IMR-90 (cell line): ENCODE results near the gene KCTD4. TPM values are rescaled to one million over a fixed set of nuclear protein-coding genes. Genes with fewer than 3 reads are reported as not detected.
"Not testable (repeated sequence)": the region's sequence is repeated elsewhere in the genome, so short reads cannot be mapped to it uniquely, and the experiment has no call there.

Experiments
- ATAC-seq: fragments of 200-7000 bp; cut with Tn5 transposase; 2 replicates; pipeline ENCODE4 v1.9.1; 2020; ENCODE audit warnings: low read depth, mild to moderate bottlenecking, moderate library complexity
- BruUV-seq: library from RNA; stranded (reverse); fragments of 400-500 nt; replicated peaks from 2 replicates; lab custom pipeline; 2021; lab: Mats Ljungman, UMichigan
- CTCF ChIA-PET: fragments of 300-600 bp; formaldehyde crosslinking; extraction: SDS; loops from one replicate; lab custom pipeline; 2021; ENCODE audit warnings: antibody characterized with exemption; lab: Yijun Ruan, JAX
- POLR2A ChIA-PET: fragments of 300-600 bp; sonication (Branson Sonifier 250); formaldehyde crosslinking; loops from one replicate; lab custom pipeline; 2022; ENCODE audit warnings: antibody characterized with exemption; ENCODE audit not compliant: unreplicated experiment; lab: Charles Lee
- DNase-seq: peaks from one replicate; pipeline ENCODE4 v3.0.0; 2013
- H2AFZ ChIP-seq: replicated peaks from 2 replicates; pipeline ENCODE3; 2013; ENCODE audit warnings: low read length, mild to moderate bottlenecking; ENCODE audit not compliant: poor library complexity
- H2AK5ac ChIP-seq: 2 replicates; pipeline ENCODE4 v1.6.1; 2013; ENCODE audit warnings: low read depth, low read length, inconsistent platforms
- H2AK9ac ChIP-seq: replicated peaks from 2 replicates; pipeline ENCODE3; 2013; ENCODE audit warnings: mild to moderate bottlenecking, low read depth, low read length, moderate library complexity; ENCODE audit not compliant: poor library complexity
- H2BK120ac ChIP-seq: 2 replicates; pipeline ENCODE4 v1.6.1; 2013; ENCODE audit warnings: low read depth, low read length, inconsistent platforms
- H2BK15ac ChIP-seq: 3 replicates; pipeline ENCODE4 v1.6.1; 2013; ENCODE audit warnings: low read depth, low read length, inconsistent platforms
- H2BK20ac ChIP-seq: 2 replicates; pipeline ENCODE4 v1.6.1; 2013; ENCODE audit warnings: low read depth, mild to moderate bottlenecking, inconsistent platforms, low read length, moderate library complexity
- H2BK5ac ChIP-seq: 2 replicates; pipeline ENCODE4 v1.6.1; 2013; ENCODE audit warnings: mild to moderate bottlenecking, low read depth, low read length, inconsistent platforms; ENCODE audit not compliant: poor library complexity, severe bottlenecking
- H3K14ac ChIP-seq: replicated peaks from 2 replicates; pipeline ENCODE4 v1.6.1; 2013; ENCODE audit warnings: low read depth, low read length, inconsistent platforms
- H3K18ac ChIP-seq: 2 replicates; pipeline ENCODE4 v1.6.1; 2013; ENCODE audit warnings: low read depth, low read length, control low read depth
- H3K23ac ChIP-seq: 2 replicates; pipeline ENCODE4 v1.6.1; 2013; ENCODE audit warnings: low read depth, low read length, inconsistent platforms
- H3K27ac ChIP-seq: 2 replicates; pipeline ENCODE4 v1.5.1; 2013; ENCODE audit warnings: mild to moderate bottlenecking, control low read depth, low read length; ENCODE audit not compliant: insufficient read depth
- H3K27me3 ChIP-seq: 2 replicates; pipeline ENCODE4 v1.6.1; 2013; ENCODE audit warnings: low read length; ENCODE audit not compliant: control insufficient read depth, insufficient read depth
- H3K36me3 ChIP-seq: 2 replicates; pipeline ENCODE4 v1.6.1; 2013; ENCODE audit warnings: low read length, mixed read lengths; ENCODE audit not compliant: control insufficient read depth, insufficient read depth
- H3K4ac ChIP-seq: 2 replicates; pipeline ENCODE4 v1.6.1; 2013; ENCODE audit warnings: low read depth, low read length, inconsistent platforms
- H3K4me1 ChIP-seq: 2 replicates; pipeline ENCODE4 v1.6.1; 2013; ENCODE audit warnings: low read length, mixed read lengths; ENCODE audit not compliant: control insufficient read depth, insufficient read depth
- H3K4me2 ChIP-seq: 2 replicates; pipeline ENCODE4 v1.6.1; 2013; ENCODE audit warnings: low read depth, mild to moderate bottlenecking, control low read depth, low read length, moderate library complexity
- H3K4me3 ChIP-seq: 2 replicates; pipeline ENCODE4 v1.5.1; 2013; ENCODE audit warnings: low read depth, mild to moderate bottlenecking, control low read depth, low read length, moderate library complexity; ENCODE audit not compliant: insufficient read depth
- H3K56ac ChIP-seq: 2 replicates; pipeline ENCODE4 v1.6.1; 2013; ENCODE audit warnings: low read length, inconsistent platforms; ENCODE audit not compliant: insufficient read depth; ENCODE audit errors: extremely low read depth
- H3K79me1 ChIP-seq, 2 experiments: 2 replicates each; pipeline ENCODE4 v1.6.1; 2013; ENCODE audit warnings: low read length in 2 of 2, inconsistent platforms in 1 of 2, low read depth in 1 of 2
- H3K9ac ChIP-seq: 2 replicates; pipeline ENCODE4 v1.6.1; 2013; ENCODE audit warnings: low read depth, low read length, control low read depth
- H3K9me1 ChIP-seq: 2 replicates; pipeline ENCODE4 v1.6.1; 2013; ENCODE audit warnings: low read length, inconsistent platforms; ENCODE audit not compliant: insufficient read depth
- H3K9me3 ChIP-seq: 2 replicates; pipeline ENCODE4 v1.6.1; 2013; ENCODE audit warnings: low read length; ENCODE audit not compliant: control insufficient read depth, insufficient read depth
- H4K20me1 ChIP-seq: 2 replicates; pipeline ENCODE4 v1.6.1; 2013; ENCODE audit warnings: low read length, inconsistent platforms; ENCODE audit not compliant: insufficient read depth
- H4K5ac ChIP-seq: 2 replicates; pipeline ENCODE4 v1.6.1; 2013; ENCODE audit warnings: mild to moderate bottlenecking, low read depth, low read length, control low read depth
- H4K8ac ChIP-seq, 2 experiments: 2 replicates each; pipeline ENCODE4 v1.6.1; 2013; ENCODE audit warnings: low read depth in 2 of 2, low read length in 2 of 2, control low read depth in 1 of 2, inconsistent platforms in 1 of 2
- H4K91ac ChIP-seq: 2 replicates; pipeline ENCODE4 v1.6.1; 2013; ENCODE audit warnings: low read depth, low read length, inconsistent platforms; ENCODE audit not compliant: insufficient read depth
- WGBS, 2 experiments: methylation state at CpG; one replicate each; pipeline versions ENCODE4 v1.1.5 to v1.1.7; 2013; ENCODE audit warnings: missing lambda C conversion rate in 2 of 2; ENCODE audit not compliant: insufficient read length in 1 of 2; ENCODE audit errors: extremely low coverage in 2 of 2; 5-methylcytosine and 5-hydroxymethylcytosine counted together
- dilution Hi-C: fragments of 300-500 bp; cut with HindIII; formaldehyde crosslinking; loops from one replicate; pipeline ENCODE4 v1.14.3; 2018; ENCODE audit warnings: low sequenced_read_pairs; ENCODE audit not compliant: unreplicated experiment
- in situ Hi-C: fragments of 300-500 bp; cut with MboI; formaldehyde crosslinking; loops from 3 replicates; pipeline ENCODE4 v1.14.3; 2019; ENCODE audit warnings: low sequenced_read_pairs, inconsistent platforms, mixed read lengths
- intact Hi-C: fragments of 100-400 bp; cut with micrococcal nuclease; formaldehyde crosslinking; loops from 2 replicates; pipeline ENCODE4 v1.10.0; 2022
- polyA plus RNA-seq, 3 experiments: library from polyadenylated mRNA; depleted of rRNA; stranded (reverse); fragments of >200 nt; gene quantifications; 2 replicates each; pipeline ENCODE4 v1.2.3, GENCODE V29; 2012; ENCODE audit warnings: low replicate concordance in 1 of 3
- total RNA-seq: library from RNA; depleted of rRNA; stranded (reverse); fragments of >200 nt; gene quantifications from 2 replicates; pipeline ENCODE4 v1.2.3, GENCODE V29; 2012

Gene KCTD4
- total and polyA plus RNA-seq, 2 of the 4 experiments (the other 2 are of a cell fraction): 0.53 to 0.72 TPM

DNA sequence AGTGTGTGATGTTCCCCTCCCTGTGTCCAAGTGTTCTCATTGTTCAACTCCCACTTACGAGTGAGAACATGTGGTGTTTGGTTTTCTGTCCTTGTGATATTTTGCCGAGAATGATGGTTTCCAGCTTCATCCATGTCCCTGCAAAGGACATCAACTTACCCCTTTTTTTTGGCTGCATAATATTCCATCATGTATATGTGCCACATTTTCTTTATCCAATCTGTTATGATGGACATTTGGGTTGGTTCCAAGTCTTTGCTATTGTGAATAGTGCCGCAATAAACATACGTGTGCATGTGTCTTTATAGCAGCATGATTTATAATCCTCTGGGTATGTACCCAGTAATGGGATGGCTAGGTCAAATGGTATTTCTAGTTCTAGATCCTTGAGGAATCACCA, 11.8 kb downstream of the KCTD4 start:
- no CpG with 5 or more reads among the region's 4 CpGs for WGBS, 2 experiments
- H3K36me3 ChIP-seq, H3K9me3 ChIP-seq, dilution Hi-C loops, H3K4me2 ChIP-seq, H4K5ac ChIP-seq, CTCF ChIA-PET, H3K56ac ChIP-seq, DNase-seq, H3K4me3 ChIP-seq, H3K4ac ChIP-seq, intact Hi-C loops, H3K27ac ChIP-seq, H3K27me3 ChIP-seq, in situ Hi-C loops, H3K9me1 ChIP-seq, H3K18ac ChIP-seq, H3K9ac ChIP-seq, H2BK20ac ChIP-seq, H3K23ac ChIP-seq, H2BK15ac ChIP-seq, H2AFZ ChIP-seq, H4K20me1 ChIP-seq, H4K91ac ChIP-seq, H3K14ac ChIP-seq, H2AK9ac ChIP-seq, H2BK120ac ChIP-seq, ATAC-seq, BruUV-seq, H3K4me1 ChIP-seq, H2AK5ac ChIP-seq, POLR2A ChIA-PET: not testable (repeated sequence)
- H4K8ac ChIP-seq: peak overlapping the region in 1 of 2 experiments; percentile 17; a peak in 1 of 4 replicates
- H3K79me1 ChIP-seq: peaks cover 5 to 23% of the 10 kb centered on the region in 2 experiments
- H2BK5ac ChIP-seq: peak overlapping the region; percentile 20
